ENCODE measurements around the gene CFAP73. TPM values are rescaled to one million over a fixed set of nuclear protein-coding genes. Genes with fewer than 3 reads are reported as not detected.

The CFAP73 gene
- total and polyA plus RNA-seq, 2 of the 8 experiments (the other 6 are each of a cell fraction or from before 2014, with no cell fraction given), result 0.45 to 0.56 TPM

- TF ChIP-seq POLR2A (IDR thresholded peaks at IDR 0.05; ENCODE audit: control extremely low read depth in 1 of 2, low read depth in 2 of 2, low read length in 2 of 2), result no peak
- TF ChIP-seq CTBP2 (IDR thresholded peaks at IDR 0.05; ENCODE audit: borderline replicate concordance, insufficient read depth, insufficient read length, low read length), result no peak
- TF ChIP-seq BACH1 (IDR thresholded peaks at IDR 0.05; ENCODE audit: low read length), result no peak
- TF ChIP-seq RNF2 (IDR thresholded peaks at IDR 0.05; ENCODE audit: borderline replicate concordance, low read depth, low read length, missing control alignments, poor library complexity, severe bottlenecking), result no peak
- TF ChIP-seq TAF1 (IDR thresholded peaks at IDR 0.05; ENCODE audit: low read depth, low read length), result no peak
- TF ChIP-seq MAFK (IDR thresholded peaks at IDR 0.05; ENCODE audit: low read depth, low read length), result no peak
- no peak for TF ChIP-seq KDM4A (IDR thresholded peaks at IDR 0.05; ENCODE audit: low read depth, low read length, severe bottlenecking)
Observed at GRCh38 chr12:113145720-113146551, 3.6 kb upstream of the CFAP73 start (continued).

All from H1 (cell line).